ENCODE results near the gene PGA5. TPM values are rescaled to one million over a fixed set of nuclear protein-coding genes. Genes with fewer than 3 reads are reported as not detected.

PGA5 gene
- total and polyA plus RNA-seq, 9 of the 15 experiments (the other 6 are each of a cell fraction or from before 2014, with no cell fraction given), result not detected

DNA sequence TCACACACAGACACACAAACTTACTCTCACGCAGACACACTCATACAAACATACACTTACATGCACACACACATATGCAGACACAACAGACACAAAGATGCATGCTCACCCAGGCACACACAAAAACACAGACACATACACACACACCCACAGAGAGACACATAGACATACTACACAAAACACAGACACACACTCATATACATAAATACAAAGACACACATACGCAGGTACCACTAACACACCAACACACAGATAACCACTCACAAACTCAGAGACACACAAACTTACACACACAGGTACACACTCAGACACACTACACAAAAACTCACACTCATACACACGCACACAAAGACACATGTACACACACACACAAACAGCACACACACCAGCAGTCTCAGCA is 31.8 kb downstream of the PGA5 start:
- Histone ChIP-seq H3K27me3 (ENCODE audit: control insufficient read depth in 2 of 2, insufficient read depth in 2 of 2, low read length in 2 of 2) (no peaks in the 10 kb centered on the region), H2AFZ (ENCODE audit: low read depth, low read length) (no peak overlapping the region), H3K79me2 (ENCODE audit: control insufficient read depth, insufficient read depth, low read length) (no peaks in the 10 kb centered on the region), H3K27ac (ENCODE audit: extremely low read depth, low read depth, low read length) (no peak overlapping the region), H3K9me1 (ENCODE audit: control insufficient read depth, insufficient read depth, low read length) (no peaks in the 10 kb centered on the region), H3K9ac (ENCODE audit: insufficient read depth in 1 of 2, low read depth in 2 of 2, low read length in 2 of 2) (no peak overlapping the region), H3K4me1 (replicated peaks in 1 of 2; ENCODE audit: control insufficient read depth in 2 of 2, insufficient read depth in 2 of 2, low read length in 2 of 2) (peaks cover 2 to 15% of the 10 kb centered on the region in 2 experiments; a peak in 4 of 5 replicates), H3K4me2 (ENCODE audit: insufficient read depth, low read length) (no peak overlapping the region), H3K4me3 (no peak overlapping the region), H3K36me3 (ENCODE audit: control insufficient read depth, insufficient read depth, low read length) (no peaks in the 10 kb centered on the region), H4K20me1 (replicated peaks; ENCODE audit: control insufficient read depth, insufficient read depth, low read length) (no peaks in the 10 kb centered on the region), H3K9me3 (replicated peaks; ENCODE audit: control insufficient read depth, insufficient read depth, low read depth, low read length) (no peaks in the 10 kb centered on the region)
- FAIRE-seq, result peak; percentile 57
- in situ Hi-C loops (cut with MboI) (no loop called here), intact Hi-C loops (cut with micrococcal nuclease) (no loop called here)
- WGBS (ENCODE audit: insufficient coverage, low coverage, missing lambda C conversion rate), result 61% methylated on average over 3 of the region's 3 CpGs
- TF ChIP-seq PHF20 (IDR thresholded peaks at IDR 0.05; ENCODE audit: partially characterized antibody) (peak; percentile 34), NFXL1 (CRISPR knock-in tag; IDR thresholded peaks at IDR 0.05) (no peak), TOE1 (IDR thresholded peaks at IDR 0.05; ENCODE audit: borderline replicate concordance) (no peak), TOE1 (CRISPR knock-in tag; IDR thresholded peaks at IDR 0.05; ENCODE audit: borderline replicate concordance, low read depth) (no peak), NKRF (IDR thresholded peaks at IDR 0.05; ENCODE audit: borderline replicate concordance) (peak; percentile 13; the same call in 1 of the 2 replicates), ATF7 (IDR thresholded peaks at IDR 0.05) (no peak), TSC22D4 (tag; IDR thresholded peaks at IDR 0.05) (peak; percentile 15; the same call in 1 of the 2 replicates), OTX1 (CRISPR knock-in tag; IDR thresholded peaks at IDR 0.05) (0 out of 2 replicates have a peak, but pooled peaks have one; percentile 52), RBM34 (IDR thresholded peaks at IDR 0.05; ENCODE audit: borderline replicate concordance, insufficient read depth, low read length) (no peak), MAFG (tag; conservative IDR thresholded peaks at IDR 0.05) (no peak), ZC3H4 (CRISPR knock-in tag; IDR thresholded peaks at IDR 0.05; ENCODE audit: borderline replicate concordance) (no peak), ESRRA (IDR thresholded peaks at IDR 0.05; ENCODE audit: borderline replicate concordance, low read depth) (no peak)
- TF ChIP-seq, protein P1, sequence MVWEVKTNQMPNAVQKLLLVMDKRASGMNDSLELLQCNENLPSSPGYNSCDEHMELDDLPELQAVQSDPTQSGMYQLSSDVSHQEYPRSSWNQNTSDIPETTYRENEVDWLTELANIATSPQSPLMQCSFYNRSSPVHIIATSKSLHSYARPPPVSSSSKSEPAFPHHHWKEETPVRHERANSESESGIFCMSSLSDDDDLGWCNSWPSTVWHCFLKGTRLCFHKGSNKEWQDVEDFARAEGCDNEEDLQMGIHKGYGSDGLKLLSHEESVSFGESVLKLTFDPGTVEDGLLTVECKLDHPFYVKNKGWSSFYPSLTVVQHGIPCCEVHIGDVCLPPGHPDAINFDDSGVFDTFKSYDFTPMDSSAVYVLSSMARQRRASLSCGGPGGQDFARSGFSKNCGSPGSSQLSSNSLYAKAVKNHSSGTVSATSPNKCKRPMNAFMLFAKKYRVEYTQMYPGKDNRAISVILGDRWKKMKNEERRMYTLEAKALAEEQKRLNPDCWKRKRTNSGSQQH (CRISPR knock-in tag; IDR thresholded peaks at IDR 0.05), result 0 out of 2 replicates have a peak, but pooled peaks have one; percentile 19
- TF ChIP-seq, protein P2, sequence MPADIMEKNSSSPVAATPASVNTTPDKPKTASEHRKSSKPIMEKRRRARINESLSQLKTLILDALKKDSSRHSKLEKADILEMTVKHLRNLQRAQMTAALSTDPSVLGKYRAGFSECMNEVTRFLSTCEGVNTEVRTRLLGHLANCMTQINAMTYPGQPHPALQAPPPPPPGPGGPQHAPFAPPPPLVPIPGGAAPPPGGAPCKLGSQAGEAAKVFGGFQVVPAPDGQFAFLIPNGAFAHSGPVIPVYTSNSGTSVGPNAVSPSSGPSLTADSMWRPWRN (IDR thresholded peaks at IDR 0.05; ENCODE audit: low read depth), result no peak
- no peak for ATAC-seq
- ChIA-PET CTCF (ENCODE audit: low intra/inter-chr PET ratio) (interaction anchor here (0.6 kb wide), 1 partner anchor 475 kb away, joined by 3 read pairs; no protein-coding TSS in a partner anchor), POLR2A (no interaction called here)
- BruUV-seq (replicated peaks), result no TSS peak
- no peak for DNase-seq (ENCODE audit: extremely low read depth in 1 of 4, low spot score in 3 of 4)

Measured in K562 (cell line).